Glutamatergic neuron (in vitro differentiated cells): ENCODE measurements around the gene OR1Q1. TPM values are rescaled to one million over a fixed set of nuclear protein-coding genes. Genes with fewer than 3 reads are reported as not detected.

Experiments used
- DNase-seq: peaks from one replicate; pipeline ENCODE4 v3.0.0; 2022
- H3K27ac Mint-ChIP-seq: one replicate; pipeline ENCODE4 v1.8.0; 2020; ENCODE audit warnings: mild to moderate bottlenecking, mixed read lengths, inconsistent platforms; ENCODE audit not compliant: unreplicated experiment
- H3K27me3 Mint-ChIP-seq: one replicate; pipeline ENCODE4 v1.8.0; 2020; ENCODE audit warnings: mild to moderate bottlenecking, moderate library complexity, mixed read lengths, inconsistent platforms; ENCODE audit not compliant: unreplicated experiment
- H3K36me3 Mint-ChIP-seq: one replicate; pipeline ENCODE4 v1.8.0; 2020; ENCODE audit warnings: mild to moderate bottlenecking, mixed read lengths, inconsistent platforms; ENCODE audit not compliant: unreplicated experiment
- H3K4me1 Mint-ChIP-seq: one replicate; pipeline ENCODE4 v1.8.0; 2020; ENCODE audit warnings: mild to moderate bottlenecking, low read depth, mixed read lengths, inconsistent platforms; ENCODE audit not compliant: unreplicated experiment
- H3K4me3 Mint-ChIP-seq: one replicate; pipeline ENCODE4 v1.8.0; 2020; ENCODE audit warnings: mild to moderate bottlenecking, mixed read lengths, inconsistent platforms; ENCODE audit not compliant: unreplicated experiment
- H3K9me3 Mint-ChIP-seq: one replicate; pipeline ENCODE4 v1.8.0; 2020; ENCODE audit warnings: mild to moderate bottlenecking, moderate library complexity, mixed read lengths, inconsistent platforms; ENCODE audit not compliant: unreplicated experiment
- total RNA-seq: library from RNA; stranded (reverse); fragmentation: NEBNext Ultra II Directional; extraction: Animal tissue kit (Norgen Biotek cat#: 25700); gene quantifications from one replicate; pipeline ENCODE4 v1.2.1, GENCODE V29; 2021; ENCODE audit not compliant: unreplicated experiment
- TF ChIP-seq, protein P1 (sequence below): fragments of 200-600 bp; sonication (generic); IDR thresholded peaks from one replicate; pipeline ENCODE4 v1.5.0; 2021; ENCODE audit not compliant: partially characterized antibody, unreplicated experiment

Gene OR1Q1
- total RNA-seq, 1 donor from 2014 or later, result not detected

- H3K4me3 Mint-ChIP-seq, result no peak overlapping the region
- TF ChIP-seq, protein P1, sequence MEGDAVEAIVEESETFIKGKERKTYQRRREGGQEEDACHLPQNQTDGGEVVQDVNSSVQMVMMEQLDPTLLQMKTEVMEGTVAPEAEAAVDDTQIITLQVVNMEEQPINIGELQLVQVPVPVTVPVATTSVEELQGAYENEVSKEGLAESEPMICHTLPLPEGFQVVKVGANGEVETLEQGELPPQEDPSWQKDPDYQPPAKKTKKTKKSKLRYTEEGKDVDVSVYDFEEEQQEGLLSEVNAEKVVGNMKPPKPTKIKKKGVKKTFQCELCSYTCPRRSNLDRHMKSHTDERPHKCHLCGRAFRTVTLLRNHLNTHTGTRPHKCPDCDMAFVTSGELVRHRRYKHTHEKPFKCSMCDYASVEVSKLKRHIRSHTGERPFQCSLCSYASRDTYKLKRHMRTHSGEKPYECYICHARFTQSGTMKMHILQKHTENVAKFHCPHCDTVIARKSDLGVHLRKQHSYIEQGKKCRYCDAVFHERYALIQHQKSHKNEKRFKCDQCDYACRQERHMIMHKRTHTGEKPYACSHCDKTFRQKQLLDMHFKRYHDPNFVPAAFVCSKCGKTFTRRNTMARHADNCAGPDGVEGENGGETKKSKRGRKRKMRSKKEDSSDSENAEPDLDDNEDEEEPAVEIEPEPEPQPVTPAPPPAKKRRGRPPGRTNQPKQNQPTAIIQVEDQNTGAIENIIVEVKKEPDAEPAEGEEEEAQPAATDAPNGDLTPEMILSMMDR, result no peak
- H3K4me1 Mint-ChIP-seq, result no peaks in the 10 kb centered on the region
- no peak overlapping the region for H3K27ac Mint-ChIP-seq
- no peak for DNase-seq
- no peaks in the 10 kb centered on the region for H3K27me3 Mint-ChIP-seq
- peaks cover 2% of the 10 kb centered on the region for H3K9me3 Mint-ChIP-seq
- no peaks in the 10 kb centered on the region for H3K36me3 Mint-ChIP-seq
Measured at GRCh38 chr9:122605691-122606090, 8.8 kb upstream of the OR1Q1 start.

- DNase-seq, result no peak
- TF ChIP-seq, protein P1, result no peak
- peaks cover 2% of the 10 kb centered on the region for H3K9me3 Mint-ChIP-seq
- peaks cover 5% of the 10 kb centered on the region for H3K36me3 Mint-ChIP-seq
- H3K27me3 Mint-ChIP-seq, result no peaks in the 10 kb centered on the region
- no peak overlapping the region for H3K27ac Mint-ChIP-seq
- H3K4me3 Mint-ChIP-seq, result no peak overlapping the region
- no peaks in the 10 kb centered on the region for H3K4me1 Mint-ChIP-seq
Measured at GRCh38 chr9:122606587-122606986, 8.0 kb upstream of the OR1Q1 start.

DNA sequence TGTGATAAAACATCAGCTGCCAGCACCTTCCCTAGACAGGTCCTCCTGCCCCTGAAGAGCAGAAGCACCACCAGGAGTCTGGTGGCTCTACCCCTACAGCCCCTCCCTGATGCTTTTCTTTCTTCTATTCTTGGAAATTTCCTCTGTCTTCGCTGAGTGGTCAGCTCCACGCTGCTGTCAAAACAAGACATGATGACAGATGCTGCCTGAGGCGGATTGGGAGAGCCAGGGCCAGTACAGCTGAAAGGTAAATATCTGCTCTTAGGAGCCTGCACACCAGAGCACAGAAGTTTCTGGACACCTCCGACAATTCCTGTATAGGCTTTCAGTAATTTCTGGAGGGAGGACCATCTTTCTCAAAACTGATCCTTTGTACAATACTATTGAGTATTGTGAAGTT, 4.7 kb upstream of the OR1Q1 start:
- TF ChIP-seq, protein P1, result no peak
- DNase-seq, result no peak
- H3K4me1 Mint-ChIP-seq, result no peaks in the 10 kb centered on the region
- H3K4me3 Mint-ChIP-seq, result no peak overlapping the region
- no peak overlapping the region for H3K27ac Mint-ChIP-seq
- H3K36me3 Mint-ChIP-seq, result peaks cover 6% of the 10 kb centered on the region
- H3K9me3 Mint-ChIP-seq, result peaks cover 2% of the 10 kb centered on the region
- H3K27me3 Mint-ChIP-seq, result peaks cover 1% of the 10 kb centered on the region

DNA sequence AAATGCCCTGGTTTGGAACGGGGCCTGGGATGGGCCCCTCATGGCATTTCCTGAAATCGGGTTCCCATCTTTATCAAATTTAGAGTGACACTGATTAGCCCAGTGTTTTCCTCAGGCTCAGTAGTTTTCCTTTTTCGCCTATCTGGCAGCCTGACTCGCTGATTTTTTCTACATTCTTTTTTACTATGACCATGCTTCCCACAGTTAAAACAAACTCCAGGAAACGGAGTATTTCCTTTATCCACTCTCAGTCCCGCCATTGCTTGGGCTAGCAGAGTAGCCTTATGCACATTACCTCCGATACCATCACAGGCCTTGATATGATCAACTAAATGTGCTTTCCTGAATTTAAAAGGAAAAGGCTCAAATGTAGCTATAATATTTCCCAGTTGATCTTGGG, 5.5 kb downstream of the OR1Q1 start:
- TF ChIP-seq, protein P1, result no peak
- H3K4me1 Mint-ChIP-seq, result no peaks in the 10 kb centered on the region
- H3K9me3 Mint-ChIP-seq, result peaks cover 7% of the 10 kb centered on the region

DNA sequence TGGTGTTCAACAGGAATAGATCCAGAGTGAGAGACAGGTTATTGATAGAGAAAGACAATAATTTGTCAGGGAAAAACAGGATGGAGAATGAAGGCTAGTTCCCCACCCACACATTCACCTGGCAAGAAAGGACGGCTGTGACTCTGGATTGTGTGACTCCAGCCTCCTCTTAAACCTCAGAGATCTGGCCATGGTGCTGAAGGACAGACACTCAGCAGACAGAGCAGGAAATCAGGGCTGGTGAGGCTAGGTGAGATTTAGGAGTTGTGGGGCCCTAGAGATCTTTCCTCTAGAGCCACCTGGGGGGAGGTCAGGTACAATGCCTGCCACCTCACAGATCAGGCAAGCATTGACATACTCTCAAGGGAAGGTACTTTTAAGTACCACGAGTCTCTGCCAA, 27.7 kb downstream of the OR1Q1 start:
- Mint-ChIP-seq H3K27me3 (peaks cover 5% of the 10 kb centered on the region), H3K4me3 (no peak overlapping the region), H3K27ac (no peak overlapping the region), H3K4me1 (no peaks in the 10 kb centered on the region), H3K36me3 (peaks cover 4% of the 10 kb centered on the region), H3K9me3 (peaks cover 3% of the 10 kb centered on the region)
- TF ChIP-seq, protein P1, result no peak
- DNase-seq, result no peak

More for the DNA sequence above, 5.5 kb downstream of the OR1Q1 start:
- DNase-seq, result no peak
- Mint-ChIP-seq H3K27me3 (peaks cover 2% of the 10 kb centered on the region), H3K36me3 (no peaks in the 10 kb centered on the region), H3K27ac (no peak overlapping the region), H3K4me3 (no peak overlapping the region)
